ENCODE data around the gene REXO1.

REXO1 gene

DNA sequence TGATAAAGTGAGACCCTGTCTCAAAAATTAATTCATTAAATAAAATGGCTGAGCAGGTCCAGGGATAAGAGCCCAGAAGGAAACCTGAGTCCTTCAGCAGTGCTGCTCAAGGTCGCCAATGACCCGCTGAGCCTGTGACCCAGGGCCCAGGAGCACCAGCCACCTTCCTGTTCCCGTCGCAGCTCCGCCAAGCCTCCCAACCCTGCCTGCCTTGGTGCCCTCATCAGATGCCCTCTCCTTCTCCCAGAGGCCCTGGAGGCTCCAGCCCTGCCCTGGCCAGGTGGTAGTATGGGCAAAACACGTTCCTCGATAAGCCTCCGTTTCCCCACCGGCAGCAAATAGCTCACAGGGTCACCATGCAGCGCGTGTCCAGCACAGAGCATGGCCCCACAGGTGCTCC lies 2.6 kb downstream of the REXO1 start:
- DNase-seq, result no peak

DNA sequence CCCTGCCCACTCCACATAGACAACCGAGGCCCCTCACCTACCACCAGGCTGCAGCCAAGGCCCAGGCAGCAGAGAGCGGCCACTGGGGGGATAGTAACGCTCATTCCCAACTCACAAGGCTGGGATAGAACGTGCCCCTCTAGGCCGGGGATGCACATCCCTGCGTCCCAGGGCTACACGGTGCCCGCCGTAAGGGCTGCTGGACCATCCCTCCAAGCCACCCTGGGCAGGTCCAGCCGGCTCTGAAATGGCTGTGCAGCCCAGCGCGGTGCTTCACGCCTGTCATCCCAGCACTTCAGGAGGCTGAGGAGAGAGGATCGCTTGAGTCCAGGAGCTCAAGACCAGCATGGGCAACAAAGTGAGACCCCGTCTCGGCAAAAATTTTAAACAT lies 3.2 kb downstream of the REXO1 start:
- no peak for DNase-seq

DNA sequence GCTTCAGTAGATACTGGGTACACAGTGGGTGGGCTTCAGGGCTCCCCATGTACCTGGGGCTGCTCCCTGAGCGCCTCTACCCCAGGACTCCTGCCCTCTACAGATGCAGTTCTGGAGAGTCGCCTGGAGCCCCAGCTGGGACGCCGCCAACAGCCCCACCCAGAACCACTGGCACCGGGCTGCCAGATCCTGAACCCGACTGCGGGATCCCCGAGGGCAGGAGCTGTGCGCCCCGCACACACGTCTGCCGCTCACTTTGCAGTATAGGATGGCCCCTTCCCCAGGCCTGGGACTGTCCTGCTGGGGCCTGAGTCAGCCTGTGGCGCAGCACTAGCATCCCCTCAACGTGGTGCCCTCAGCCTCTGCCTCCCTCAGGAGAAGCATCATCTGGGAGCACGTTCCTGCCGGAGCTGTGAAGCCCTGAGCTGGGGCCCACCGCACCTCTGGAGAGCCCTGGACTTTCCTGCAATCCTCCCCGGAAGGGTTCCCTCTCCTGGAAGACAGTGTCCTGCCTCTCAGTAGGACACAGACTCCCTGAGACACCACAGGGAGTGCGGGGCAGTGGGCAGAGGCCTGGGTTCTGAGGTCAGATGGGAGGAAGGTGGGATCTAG lies 3.7 kb downstream of the REXO1 start:
- DNase-seq, result no peak

DNA sequence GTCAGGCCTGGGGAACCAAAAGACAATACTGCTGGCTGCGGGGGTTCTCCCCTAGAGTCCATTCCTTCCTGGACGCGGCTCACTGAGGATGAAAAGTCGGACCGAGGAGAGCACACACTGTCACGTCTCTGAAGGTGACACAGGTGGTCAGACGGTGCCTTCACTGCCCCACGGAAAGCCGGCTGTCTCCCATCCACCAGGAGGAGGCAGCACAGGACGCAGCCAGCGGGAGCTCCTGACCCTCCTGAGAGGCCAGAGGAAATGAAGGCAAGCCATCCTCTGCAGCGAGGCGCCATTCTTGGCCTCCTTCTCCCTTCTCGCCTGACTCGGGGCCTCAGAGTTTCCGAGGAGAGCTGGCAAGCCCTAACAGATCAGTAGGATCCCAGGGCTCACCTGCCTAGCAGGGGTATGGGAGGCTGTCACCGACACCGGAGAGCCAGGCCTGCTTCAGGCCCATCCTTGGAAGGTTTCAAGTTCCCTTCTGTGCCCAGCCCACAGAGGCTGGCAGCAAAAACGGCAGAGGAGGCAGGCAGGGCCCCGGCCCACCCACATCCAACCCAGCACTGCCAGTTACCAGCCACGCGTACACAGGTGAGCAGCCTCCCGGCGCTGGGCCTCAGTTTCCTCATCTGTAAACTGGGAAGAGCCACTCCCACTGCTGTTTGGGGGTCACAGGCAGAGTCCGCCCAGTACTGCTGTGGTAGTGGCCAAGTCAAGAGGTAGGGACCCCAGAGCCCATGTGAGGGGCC lies 4.5 kb downstream of the REXO1 start:
- no peak for DNase-seq

DNA sequence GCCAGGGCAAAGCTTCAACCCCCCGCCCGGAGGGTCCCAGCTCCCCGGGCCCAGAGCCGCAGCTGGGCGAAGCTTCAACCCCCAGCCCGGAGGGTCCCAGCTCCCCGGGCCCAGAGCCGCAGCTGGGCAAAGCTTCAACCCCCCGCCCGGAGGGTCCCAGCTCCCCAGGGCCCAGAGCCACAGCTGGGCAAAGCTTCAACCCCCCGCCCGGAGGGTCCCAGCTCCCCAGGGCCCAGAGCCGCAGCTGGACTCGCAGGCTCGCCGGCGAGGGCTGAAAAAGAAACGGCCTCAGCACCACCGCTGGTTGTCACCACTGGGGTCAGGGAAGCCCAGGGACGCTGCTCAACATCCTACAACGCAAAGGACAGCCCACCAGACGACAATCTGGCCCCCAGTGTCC lies 5.2 kb downstream of the REXO1 start:
- DNase-seq, result no peak

DNA sequence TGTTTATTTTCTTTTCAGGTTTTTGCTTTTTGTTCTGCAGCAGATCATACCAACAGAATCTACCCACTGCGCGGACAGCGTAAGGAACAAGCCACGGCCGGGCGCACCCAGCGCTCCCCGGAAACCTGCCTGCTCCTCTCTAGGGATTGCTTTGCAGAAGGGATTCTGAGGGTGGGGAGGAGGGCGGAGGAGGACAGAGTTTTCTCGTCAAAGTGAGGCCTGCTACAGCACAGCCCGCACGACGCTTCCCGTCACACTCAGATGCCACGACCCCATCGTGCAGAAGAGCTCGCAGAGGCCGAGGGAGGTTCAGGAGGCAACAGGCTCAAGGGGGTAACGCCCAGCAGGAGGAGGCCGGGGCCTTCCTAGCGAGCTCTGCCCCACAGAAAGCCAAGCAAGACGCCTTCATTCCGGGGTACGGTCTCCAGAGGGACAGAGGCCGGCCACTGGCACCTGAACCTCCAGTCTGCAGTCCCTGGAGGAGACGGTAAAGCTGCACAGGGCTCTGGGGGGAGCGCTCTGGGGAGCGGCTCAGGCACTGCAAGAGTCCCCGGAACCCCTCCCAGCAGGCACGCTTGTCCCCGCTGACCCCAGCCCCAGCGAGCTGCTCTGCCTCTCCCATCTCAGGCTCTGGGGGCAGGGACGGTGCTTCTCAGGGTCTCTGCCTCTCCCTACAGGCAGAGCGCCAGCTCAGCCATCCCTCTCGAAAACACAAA lies 6.9 kb downstream of the REXO1 start:
- no peak for DNase-seq

DNA sequence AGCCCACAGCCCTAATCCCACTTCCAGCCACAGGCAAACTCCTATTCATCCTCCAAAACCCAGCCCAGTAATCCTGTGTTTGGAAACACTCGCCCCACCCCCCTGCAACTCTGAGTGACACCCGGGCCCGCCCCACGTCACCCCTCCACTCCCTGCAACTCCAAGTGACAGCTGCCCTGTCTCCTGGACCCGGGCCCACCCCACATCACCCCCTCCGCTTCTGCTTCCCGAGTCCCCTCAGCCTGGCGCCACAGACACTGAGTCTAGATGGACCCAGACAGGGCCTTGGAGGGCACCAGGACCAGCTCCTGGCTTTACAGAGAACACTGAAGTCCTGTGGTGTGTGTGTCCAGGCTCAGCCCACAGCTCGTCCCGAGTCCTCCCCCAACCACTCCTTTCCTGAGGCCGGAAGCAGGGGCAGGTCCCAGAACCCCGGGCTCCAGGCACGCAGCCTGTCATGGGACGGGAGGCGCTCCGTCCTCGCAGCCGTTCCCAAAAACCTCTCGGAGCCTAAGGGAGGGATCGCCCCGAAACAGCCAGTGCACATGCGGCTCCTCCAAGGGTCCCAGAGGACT lies 7.7 kb downstream of the REXO1 start:
- no peak for DNase-seq

DNA sequence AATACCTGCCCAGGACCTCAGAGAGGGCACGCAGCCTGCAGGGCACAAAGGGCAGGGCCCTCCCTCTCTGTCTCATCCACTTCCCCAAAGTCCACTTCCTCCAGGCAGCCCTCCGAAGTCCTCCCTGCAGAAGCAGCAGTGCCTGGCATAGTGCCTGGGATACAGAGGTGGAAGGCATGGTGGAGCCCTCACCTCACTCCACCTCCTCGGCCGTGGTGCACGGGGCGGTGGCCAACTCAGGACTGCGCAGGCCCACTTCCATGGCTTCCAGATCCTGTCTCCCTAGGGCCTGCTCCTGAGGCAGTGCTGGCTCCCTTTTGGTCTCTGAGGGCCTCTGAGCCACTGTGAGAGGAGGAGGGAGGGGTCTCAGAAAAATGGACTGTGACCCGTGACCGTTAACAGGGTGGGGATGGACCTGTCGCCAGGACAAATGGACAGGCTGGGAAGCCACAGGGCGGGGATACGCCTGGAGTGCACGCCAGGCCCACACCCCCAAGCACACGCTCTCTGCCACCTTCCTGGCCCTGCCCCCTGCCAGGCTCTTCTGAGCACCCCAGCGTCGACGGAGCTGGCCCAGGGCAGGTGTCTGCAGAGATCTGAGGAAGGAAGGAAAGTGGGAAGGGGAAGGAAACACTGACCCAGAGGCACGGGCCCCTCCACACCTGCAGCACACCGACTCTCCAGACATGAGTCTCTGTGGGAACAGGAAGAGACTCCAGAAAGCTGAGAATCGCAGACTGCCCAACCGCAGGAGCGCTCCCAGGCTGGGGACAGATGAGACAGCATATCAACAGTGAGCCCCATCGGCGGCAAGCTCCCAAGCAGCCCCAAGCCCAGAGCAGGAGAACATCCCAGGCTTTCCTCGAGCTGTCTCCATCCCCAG lies 8.4 kb downstream of the REXO1 start:
- DNase-seq, result no peak

DNA sequence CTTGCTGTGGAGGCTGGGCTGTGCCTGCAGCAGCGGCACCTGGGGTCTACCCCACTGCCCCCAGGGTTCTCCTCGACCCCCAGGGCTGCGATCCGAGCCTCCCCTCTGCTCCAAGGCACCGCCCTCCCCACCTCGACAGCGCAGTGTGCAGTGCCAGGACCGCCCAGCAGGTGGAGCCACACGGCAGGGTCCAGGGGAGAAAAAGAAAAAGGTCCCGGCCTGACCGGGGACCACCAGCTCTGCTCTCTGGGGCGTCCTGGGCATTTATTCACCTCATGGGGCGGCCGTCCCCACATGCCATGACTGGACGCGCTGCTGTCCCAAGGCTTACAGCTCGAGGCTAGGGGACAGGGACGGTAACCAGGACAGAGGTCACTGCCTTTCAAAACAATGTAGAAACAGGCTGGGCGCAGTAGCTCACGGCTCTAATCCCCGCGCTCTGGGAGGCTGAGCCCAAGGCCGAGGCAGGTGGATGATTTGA lies 10.6 kb downstream of the REXO1 start:
- no peak for DNase-seq

DNA sequence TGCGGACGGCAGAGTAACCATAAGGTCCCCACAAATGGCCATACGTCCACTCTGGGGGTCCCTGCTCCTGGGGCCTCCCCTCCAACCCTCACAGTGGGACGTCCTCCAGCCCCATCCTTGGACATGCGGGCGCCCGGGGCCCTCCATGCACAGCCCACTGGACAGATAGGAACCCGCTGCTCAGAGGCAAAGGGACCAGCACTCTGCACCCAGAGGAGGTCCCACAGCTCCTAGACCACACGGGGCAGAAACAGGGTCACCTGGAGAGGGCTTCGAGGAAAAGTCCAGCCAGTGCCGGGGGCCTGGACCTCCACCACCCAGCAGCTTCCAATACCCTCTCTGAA lies 11.1 kb downstream of the REXO1 start:
- DNase-seq, result no peak

DNA sequence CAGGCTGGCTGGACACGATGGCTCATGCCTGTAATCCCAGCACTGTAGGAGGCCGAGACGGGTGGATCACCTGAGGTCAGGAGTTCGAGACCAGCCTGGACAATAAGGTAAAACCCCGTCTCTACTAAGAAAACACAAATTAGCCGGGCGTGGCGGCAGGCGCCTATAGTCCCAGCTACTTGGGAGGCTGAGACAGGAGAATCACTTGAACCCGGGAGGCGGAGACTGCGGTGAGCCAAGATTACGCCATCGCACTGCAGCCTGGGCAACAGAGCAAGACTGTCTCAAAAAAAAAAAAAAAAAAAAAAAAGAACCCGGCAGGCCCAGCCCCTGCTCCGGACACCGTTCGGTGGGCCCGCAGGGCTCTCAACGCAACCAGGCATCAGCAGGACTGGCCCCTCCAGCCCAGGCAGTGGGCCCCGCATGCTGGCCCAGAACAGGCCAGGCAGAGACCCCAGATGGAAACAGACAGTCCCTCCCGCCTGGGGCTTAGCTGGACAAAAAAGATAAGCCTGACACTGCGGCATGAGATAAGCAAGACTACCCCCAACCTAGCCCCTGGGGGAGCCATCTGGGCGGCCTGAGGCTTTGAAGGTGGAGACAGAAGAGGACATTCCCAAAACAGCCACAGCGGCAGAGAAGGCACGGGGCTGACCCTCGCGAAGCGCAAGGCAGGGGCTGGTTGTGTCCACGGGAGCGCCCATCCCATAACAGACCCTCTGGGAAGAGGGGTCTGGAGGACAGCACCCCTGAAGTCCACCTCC lies 11.6 kb downstream of the REXO1 start:
- no peak for DNase-seq

DNA sequence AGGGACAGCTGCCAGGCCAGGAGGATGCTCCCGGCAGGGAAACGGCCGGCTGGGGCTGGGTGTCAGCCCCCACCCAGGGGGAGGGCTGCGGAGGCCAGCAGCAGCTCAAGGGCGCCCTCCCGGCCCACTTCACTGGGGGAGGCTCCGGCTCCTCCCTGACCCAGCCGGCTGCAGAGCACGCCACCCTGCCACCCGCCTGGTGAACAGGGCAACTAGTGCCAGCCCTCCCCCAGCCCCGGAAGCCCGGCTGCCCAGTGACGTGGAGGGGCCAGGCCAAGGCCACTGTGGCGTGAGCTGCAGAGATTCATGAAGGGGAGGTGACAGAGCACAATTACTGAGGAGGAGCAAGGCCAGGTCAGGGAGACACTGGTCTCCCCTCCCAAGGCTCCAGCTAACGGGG lies 14.7 kb downstream of the REXO1 start:
- no peak for DNase-seq

DNA sequence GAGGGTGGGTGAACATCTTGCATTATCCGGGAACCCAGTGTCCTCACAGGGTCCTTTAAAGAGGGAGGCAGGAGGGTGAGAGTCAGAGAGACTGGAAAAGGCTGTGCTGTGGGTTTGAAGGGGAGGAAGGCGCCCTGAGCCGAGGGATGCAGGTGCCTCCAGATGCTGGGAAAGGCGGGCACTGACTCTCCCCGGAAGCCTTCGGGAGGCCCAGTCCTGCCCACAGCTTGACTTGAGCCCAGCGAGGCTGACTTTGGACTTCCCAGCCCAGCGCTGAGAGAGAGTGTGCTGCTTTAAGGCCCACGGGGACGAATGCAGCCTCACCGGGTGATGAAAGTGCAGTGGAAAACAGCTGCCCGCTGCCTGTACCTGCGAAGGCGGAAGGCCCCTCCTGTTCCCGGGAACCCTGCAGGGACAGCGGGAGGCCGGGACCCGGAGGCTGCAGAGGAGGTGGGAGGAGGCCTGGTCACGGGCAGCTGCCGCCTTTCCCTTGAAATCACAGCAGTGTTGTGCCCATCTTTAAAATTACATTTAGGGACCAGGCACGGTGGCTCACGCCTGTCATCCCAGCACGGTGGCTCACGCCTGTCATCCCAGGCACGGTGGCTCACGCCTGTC lies 16.1 kb downstream of the REXO1 start:
- no peak for DNase-seq

DNA sequence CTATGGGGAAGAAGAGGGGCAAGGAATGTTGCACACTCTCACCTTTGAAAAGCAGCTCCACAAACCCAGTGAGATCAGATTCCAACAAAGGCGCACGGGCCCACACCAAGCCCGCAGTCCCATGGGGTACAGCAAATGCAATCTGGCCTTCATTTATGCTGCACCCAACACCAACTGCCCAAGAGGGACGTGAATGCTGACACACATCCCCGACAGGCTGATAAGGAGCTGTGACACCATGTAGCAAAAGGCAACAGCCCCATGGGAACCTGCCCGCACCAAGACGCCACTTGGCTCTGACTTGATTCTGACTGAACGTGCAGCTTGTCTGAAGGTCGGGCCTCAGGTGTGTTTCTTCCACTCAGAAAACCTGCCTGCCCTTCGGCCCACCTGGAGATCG lies 17.3 kb downstream of the REXO1 start:
- no peak for DNase-seq

DNA sequence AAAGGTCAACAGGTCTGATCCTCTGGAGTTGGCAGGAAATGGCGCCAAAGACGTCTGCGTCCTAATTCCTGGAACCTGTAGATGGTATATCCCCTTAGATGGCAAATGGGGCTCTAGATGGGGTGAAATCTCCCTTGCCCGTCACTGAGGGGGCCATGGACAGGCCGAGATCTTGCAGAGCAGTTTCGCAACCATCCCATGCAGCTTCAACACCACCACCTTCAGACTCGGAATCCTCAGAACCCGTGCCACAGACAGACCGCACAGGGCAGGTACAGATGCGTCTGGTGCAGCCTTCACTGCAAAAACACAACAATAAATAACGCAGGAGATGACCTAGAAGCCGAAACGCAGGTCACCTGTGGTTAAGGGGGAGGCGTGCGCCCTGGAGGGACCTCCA lies 17.7 kb downstream of the REXO1 start:
- no peak for DNase-seq

DNA sequence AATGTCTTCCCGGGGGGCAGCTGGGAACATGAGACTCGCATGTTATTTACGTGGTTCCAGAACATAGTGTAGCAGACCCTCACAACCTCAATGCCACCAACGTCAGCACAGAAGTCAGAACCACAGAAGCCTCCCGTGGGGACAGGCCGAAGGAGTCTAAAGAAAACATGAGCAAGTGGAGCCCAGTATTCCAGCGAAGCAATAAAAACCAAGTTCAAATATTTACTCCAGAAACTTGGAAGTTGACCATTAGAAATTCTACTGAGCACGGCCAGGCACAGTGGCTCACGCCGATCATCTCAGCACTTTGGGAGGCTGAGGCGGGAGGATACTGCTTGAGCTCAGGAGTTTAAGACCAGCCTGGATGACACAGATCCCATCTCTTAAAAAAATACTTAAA lies 18.3 kb downstream of the REXO1 start:
- DNase-seq, result no peak

DNA sequence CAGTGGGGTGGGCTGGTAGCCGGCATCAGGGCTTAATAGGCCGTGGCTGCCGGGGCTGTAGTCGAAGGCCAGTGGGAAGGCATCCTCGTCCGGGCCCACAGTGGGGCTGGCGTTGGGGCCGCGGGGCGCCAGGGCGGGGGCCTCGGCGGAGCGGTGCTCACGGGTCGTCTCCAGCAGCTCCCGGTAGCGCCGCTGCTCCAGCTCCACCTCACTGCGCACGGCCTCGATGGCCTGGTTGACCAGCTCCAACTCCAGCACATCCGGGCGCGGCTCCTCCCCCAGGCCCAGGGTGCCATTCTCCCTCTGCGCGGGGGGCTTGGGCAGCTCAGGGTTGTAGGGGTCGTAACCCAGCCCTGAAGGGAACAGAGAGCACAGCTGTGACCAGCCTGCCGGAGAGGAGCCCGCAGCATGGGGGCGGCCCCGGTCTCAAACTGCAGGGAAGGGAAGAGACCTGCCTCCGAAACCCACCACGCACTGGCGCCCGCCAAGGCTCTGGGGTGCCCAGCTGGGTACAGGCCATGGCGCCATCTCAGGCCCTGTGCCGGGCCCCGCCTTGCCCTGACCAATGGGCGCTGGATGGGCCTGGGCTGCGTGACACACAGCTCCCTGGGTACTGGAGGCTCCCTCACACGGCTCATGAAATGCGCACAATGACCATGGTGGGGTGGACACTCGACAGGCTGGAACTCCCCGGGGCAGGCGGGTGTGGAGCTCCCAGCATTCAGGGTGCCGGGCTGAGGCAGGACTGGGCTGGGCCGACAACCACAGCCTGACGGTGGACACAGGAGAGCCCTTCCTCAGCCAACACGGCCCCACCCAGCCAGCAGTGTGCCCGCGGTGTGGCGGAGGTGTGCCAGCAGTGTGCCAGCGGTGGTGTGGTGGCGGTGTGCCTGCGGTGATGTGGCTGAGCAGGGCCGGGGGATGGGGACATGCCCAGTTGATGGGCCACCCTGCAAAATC lies 19.7 kb downstream of the REXO1 start:
- no peak for DNase-seq

DNA sequence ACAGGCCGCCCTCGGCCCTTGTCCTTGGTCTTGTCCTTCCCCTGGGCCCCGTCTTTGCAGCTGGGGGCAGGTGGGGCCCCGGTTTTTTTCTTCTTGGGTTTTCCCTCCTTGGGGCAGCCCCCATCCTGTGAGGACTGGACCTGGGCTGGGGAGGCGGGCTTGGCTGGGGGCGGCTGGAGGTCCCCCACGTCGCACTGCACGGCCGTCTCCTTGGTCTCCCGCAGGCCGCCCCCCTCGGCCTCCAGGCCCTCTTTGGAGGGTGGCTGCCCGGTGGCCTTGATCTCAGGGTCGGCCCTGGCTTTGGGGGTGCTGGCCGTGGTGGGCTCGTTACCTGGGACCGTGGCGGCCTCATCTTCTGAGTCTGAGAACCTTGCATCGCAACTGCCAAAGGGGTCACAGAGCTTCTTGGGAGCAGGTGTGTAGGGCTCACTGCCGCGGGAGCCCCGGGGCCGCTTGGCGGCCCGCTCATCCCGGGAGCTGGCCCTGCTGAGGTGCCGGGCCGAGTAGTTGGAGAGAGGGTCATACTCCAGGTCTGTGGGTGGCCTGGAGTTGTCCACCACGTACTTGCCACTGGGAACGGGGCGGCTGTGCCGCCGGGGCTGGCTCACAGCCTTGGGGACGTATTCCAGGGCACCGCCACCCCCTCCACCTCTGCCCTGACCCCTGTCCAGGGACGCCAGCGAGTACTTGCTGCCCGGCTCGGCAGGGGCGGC lies 20.6 kb downstream of the REXO1 start:
- no peak for DNase-seq
